ENCODE measurements around the gene WWC1. TPM values are rescaled to one million over a fixed set of nuclear protein-coding genes. Genes with fewer than 3 reads are reported as not detected.

The WWC1 gene
- total RNA-seq, 1 experiment from 2014 or later, result 52.6 TPM

GRCh38 chr5:168275940-168276339 lies 15.5 kb upstream of the WWC1 start:
- H3K4me2 ChIP-seq (ENCODE audit: low read length), result no peak overlapping the region
- no peak overlapping the region for H3K9ac ChIP-seq (ENCODE audit: low read length)
- H4K20me1 ChIP-seq (ENCODE audit: insufficient read depth), result no peaks in the 10 kb centered on the region
- ChIA-PET CTCF (no interaction called here), POLR2A (no interaction called here), RAD21 (ENCODE audit: low non-redundant PET in 1 of 2, low total read pairs in 2 of 2, uncharacterized antibody in 2 of 2, unreplicated experiment in 2 of 2) (no interaction called here)
- DNase-seq (ENCODE audit: low read depth, low spot score), result no peak
- no peaks in the 10 kb centered on the region for H3K9me3 ChIP-seq (ENCODE audit: control insufficient read depth in 1 of 2, insufficient read depth in 1 of 2, low read depth in 1 of 2, low read length in 2 of 2)
- TF ChIP-seq SRF (IDR thresholded peaks at IDR 0.05; ENCODE audit: low read depth) (no peak), POLR2AphosphoS5 (IDR thresholded peaks at IDR 0.05; ENCODE audit: low read depth, low read length) (no peak), SP1 (IDR thresholded peaks at IDR 0.05; ENCODE audit: low read depth) (no peak), FOSL1 (IDR thresholded peaks at IDR 0.05; ENCODE audit: low read depth) (no peak), POLR2A (IDR thresholded peaks at IDR 0.05; ENCODE audit: borderline replicate concordance, extremely low read depth, insufficient read depth, insufficient read length) (no peak), CBX3 (IDR thresholded peaks at IDR 0.05; ENCODE audit: low read depth) (no peak), RAD21 (IDR thresholded peaks at IDR 0.05; ENCODE audit: low read depth) (no peak), TCF7L2 (IDR thresholded peaks at IDR 0.05; ENCODE audit: borderline replicate concordance, extremely low read depth, insufficient read depth, insufficient read length) (no peak), REST (IDR thresholded peaks at IDR 0.05; ENCODE audit: low read depth) (no peak), YY1 (IDR thresholded peaks at IDR 0.05; ENCODE audit: extremely low read depth, insufficient replicate concordance, low read depth, low read length) (no peak), ZFX (IDR thresholded peaks at IDR 0.05) (no peak), SIN3A (IDR thresholded peaks at IDR 0.05; ENCODE audit: low read depth) (no peak), EGR1 (IDR thresholded peaks at IDR 0.05; ENCODE audit: low read depth) (no peak), CEBPB (IDR thresholded peaks at IDR 0.05; ENCODE audit: low read depth) (no peak), MAX (IDR thresholded peaks at IDR 0.05) (no peak), ZBTB33 (IDR thresholded peaks at IDR 0.05; ENCODE audit: extremely low read depth, insufficient replicate concordance, low read length) (no peak), EZH2 (IDR thresholded peaks at IDR 0.05) (no peak), ZNF274 (IDR thresholded peaks at IDR 0.05; ENCODE audit: low read depth, low read length) (no peak), JUND (IDR thresholded peaks at IDR 0.05) (no peak)
- H3K79me2 ChIP-seq (ENCODE audit: insufficient read depth, low read length), result no peaks in the 10 kb centered on the region
- no peak overlapping the region for H3K4me3 ChIP-seq (replicated peaks in 1 of 2; ENCODE audit: low read depth in 1 of 2, low read length in 2 of 2)
- intact Hi-C loops (cut with micrococcal nuclease), result no loop called here
- H3K9me2 ChIP-seq (ENCODE audit: insufficient read depth), result no peaks in the 10 kb centered on the region
- no peak overlapping the region for H2AFZ ChIP-seq (ENCODE audit: low read depth, low read length, poor library complexity, severe bottlenecking)
- BruUV-seq (replicated peaks), result no TSS peak
- H3K4me1 ChIP-seq (ENCODE audit: control insufficient read depth in 1 of 2, insufficient read depth in 2 of 2, low read length in 2 of 2), result no peaks in the 10 kb centered on the region
- no peaks in the 10 kb centered on the region for H3K36me3 ChIP-seq (ENCODE audit: control insufficient read depth in 1 of 2, insufficient read depth in 2 of 2, low read length in 2 of 2)
- ATAC-seq, result no peak
- no peak overlapping the region for H3K27ac ChIP-seq (ENCODE audit: low read depth, low read length)
- no peaks in the 10 kb centered on the region for H3K27me3 ChIP-seq (ENCODE audit: insufficient read depth, low read length)
